CD8-positive, alpha-beta memory T cell (primary cell): Measurements from ENCODE around the gene ILRUN. TPM values are rescaled to one million over a fixed set of nuclear protein-coding genes. Genes with fewer than 3 reads are reported as not detected.
"Not testable (repeated sequence)": the region's sequence is repeated elsewhere in the genome, so short reads cannot be mapped to it uniquely, and the experiment has no call there.

Experiments used
- CTCF ChIA-PET: fragments of 350-600 bp; sonication (Branson Sonifier 250); formaldehyde crosslinking; loops from one replicate; lab custom pipeline; 2021; ENCODE audit warnings: antibody characterized with exemption; lab: Charles Lee
- POLR2A ChIA-PET: fragments of 350-600 bp; sonication (Branson Sonifier 250); formaldehyde crosslinking; loops from one replicate; lab custom pipeline; 2021; ENCODE audit warnings: antibody characterized with exemption; lab: Charles Lee
- DNase-seq, 5 donors: peaks; one replicate each; pipeline versions ENCODE4 v3.0.0 to v3.0.0-alpha.2; 2020 to 2022; ENCODE audit warnings: mixed read lengths in 1 of 5
- H3K27ac ChIP-seq: one replicate; pipeline ENCODE4 v1.7.0; 2013; ENCODE audit warnings: low read depth, mild to moderate bottlenecking, low read length, moderate library complexity
- H3K27me3 ChIP-seq: 2 replicates; pipeline ENCODE4 v1.7.0; 2013; ENCODE audit warnings: low read length, mild to moderate bottlenecking; ENCODE audit not compliant: insufficient read depth, poor library complexity, severe bottlenecking
- H3K36me3 ChIP-seq: 2 replicates; pipeline ENCODE4 v1.7.0; 2013; ENCODE audit warnings: mild to moderate bottlenecking, low read length, moderate library complexity; ENCODE audit not compliant: insufficient read depth
- H3K4me1 ChIP-seq: 2 replicates; pipeline ENCODE4 v1.7.0; 2013; ENCODE audit warnings: mild to moderate bottlenecking, low read length, moderate library complexity; ENCODE audit not compliant: insufficient read depth
- H3K4me3 ChIP-seq: 2 replicates; pipeline ENCODE4 v1.7.0; 2013; ENCODE audit warnings: mild to moderate bottlenecking, low read length
- H3K9me3 ChIP-seq: 2 replicates; pipeline ENCODE4 v1.7.0; 2013; ENCODE audit warnings: mild to moderate bottlenecking, low read length
- H3K27ac Mint-ChIP-seq, 8 donors: one replicate each; pipeline ENCODE4 v1.8.0; 2020 to 2021; ENCODE audit warnings: mixed read lengths in 8 of 8, mild to moderate bottlenecking in 6 of 8, inconsistent platforms in 3 of 8, moderate library complexity in 3 of 8
- H3K27me3 Mint-ChIP-seq, 2 donors: one replicate each; pipeline ENCODE4 v1.8.0; 2020 to 2021; ENCODE audit warnings: mixed read lengths in 2 of 2, mild to moderate bottlenecking in 1 of 2, moderate library complexity in 1 of 2
- H3K36me3 Mint-ChIP-seq, 3 donors: one replicate each; pipeline ENCODE4 v1.8.0; 2020 to 2021; ENCODE audit warnings: mixed read lengths in 3 of 3, inconsistent platforms in 1 of 3, mild to moderate bottlenecking in 1 of 3
- H3K4me1 Mint-ChIP-seq, 3 donors: one replicate each; pipeline ENCODE4 v1.8.0; 2020 to 2021; ENCODE audit warnings: mixed read lengths in 3 of 3, inconsistent platforms in 1 of 3, mild to moderate bottlenecking in 1 of 3
- H3K4me3 Mint-ChIP-seq, 7 donors: one replicate each; pipeline ENCODE4 v1.8.0; 2020 to 2021; ENCODE audit warnings: mixed read lengths in 7 of 7, mild to moderate bottlenecking in 6 of 7, moderate library complexity in 4 of 7, inconsistent platforms in 2 of 7
- H3K9me3 Mint-ChIP-seq, 5 donors: one replicate each; pipeline ENCODE4 v1.8.0; 2020 to 2022; ENCODE audit warnings: mixed read lengths in 5 of 5, mild to moderate bottlenecking in 3 of 5, moderate library complexity in 2 of 5, inconsistent platforms in 1 of 5
- polyA plus RNA-seq: library from polyadenylated mRNA; unstranded; fragments of 300-500 nt; fragmentation: Illumina TruSeq; gene quantifications from one replicate; pipeline ENCODE4 v1.2.3, GENCODE V29; 2021
- total RNA-seq, 2 experiments: library from RNA; stranded (reverse); gene quantifications; one replicate each; pipeline ENCODE4 v1.2.3, GENCODE V29; 2021

Gene ILRUN
- total and polyA plus RNA-seq, 3 experiments from 2014 or later, result 18.8 to 61.9 (median 53.3) TPM

- DNase-seq, result no peak
- Mint-ChIP-seq H3K27ac (no peak overlapping the region), H3K27me3 (no peaks in the 10 kb centered on the region), H3K4me3 (no peak overlapping the region), H3K36me3 (no peaks in the 10 kb centered on the region), H3K4me1 (no peaks in the 10 kb centered on the region), H3K9me3 (peaks cover 0 to 4% (median 0%) of the 10 kb centered on the region in 5 donors)
- H3K4me1 ChIP-seq, result no peaks in the 10 kb centered on the region
- no peaks in the 10 kb centered on the region for H3K36me3 ChIP-seq
- CTCF ChIA-PET, result interaction anchor here (0.9 kb wide), 1 partner anchor 11 kb away, joined by 3 read pairs; no protein-coding TSS in a partner anchor
- POLR2A ChIA-PET, result no interaction called here
- H3K27ac ChIP-seq, result no peak overlapping the region
- H3K27me3 ChIP-seq, result no peaks in the 10 kb centered on the region
- H3K9me3 ChIP-seq, result no peaks in the 10 kb centered on the region
- no peak overlapping the region for H3K4me3 ChIP-seq
Measured at GRCh38 chr6:34729631-34730470, 33.3 kb upstream of the ILRUN start.

GRCh38 chr6:34726055-34726454 lies 29.5 kb upstream of the ILRUN start:
- no peak overlapping the region for H3K4me3 ChIP-seq
- H3K4me1 Mint-ChIP-seq, result no peaks in the 10 kb centered on the region
- no peak for DNase-seq
- ChIA-PET CTCF (no interaction called here), POLR2A (no interaction called here)
- no peaks in the 10 kb centered on the region for H3K36me3 ChIP-seq
- H3K27ac Mint-ChIP-seq, result peak overlapping the region in 1 of 8 donors; percentile 4
- peaks cover 0 to 4% (median 0%) of the 10 kb centered on the region in 5 donors for H3K9me3 Mint-ChIP-seq
- H3K4me1 ChIP-seq, result no peaks in the 10 kb centered on the region
- H3K27me3 ChIP-seq, result no peaks in the 10 kb centered on the region
- no peaks in the 10 kb centered on the region for H3K27me3 Mint-ChIP-seq
- no peak overlapping the region for H3K27ac ChIP-seq
- no peaks in the 10 kb centered on the region for H3K9me3 ChIP-seq
- H3K4me3 Mint-ChIP-seq, result no peak overlapping the region
- no peaks in the 10 kb centered on the region for H3K36me3 Mint-ChIP-seq

- ChIA-PET CTCF (no interaction called here), POLR2A (no interaction called here)
Measured at GRCh38 chr6:34723203-34723602, 26.6 kb upstream of the ILRUN start.

GRCh38 chr6:34722451-34722850 lies 25.9 kb upstream of the ILRUN start:
- peaks cover 0 to 4% (median 0%) of the 10 kb centered on the region in 5 donors for H3K9me3 Mint-ChIP-seq
- no peaks in the 10 kb centered on the region for H3K36me3 ChIP-seq
- H3K27me3 Mint-ChIP-seq, result peaks cover 0 to 2% of the 10 kb centered on the region in 2 donors
- H3K27me3 ChIP-seq, result no peaks in the 10 kb centered on the region
- no peaks in the 10 kb centered on the region for H3K4me1 ChIP-seq
- ChIA-PET POLR2A (no interaction called here), CTCF (no interaction called here)
- H3K4me1 Mint-ChIP-seq, result no peaks in the 10 kb centered on the region
- no peak overlapping the region for H3K27ac ChIP-seq
- H3K36me3 Mint-ChIP-seq, result no peaks in the 10 kb centered on the region
- H3K9me3 ChIP-seq, result no peaks in the 10 kb centered on the region
- H3K4me3 Mint-ChIP-seq, result no peak overlapping the region
- no peak for DNase-seq
- no peak overlapping the region for H3K4me3 ChIP-seq
- H3K27ac Mint-ChIP-seq, result no peak overlapping the region

More at GRCh38 chr6:34723203-34723602, 26.6 kb upstream of the ILRUN start:
- Mint-ChIP-seq H3K27ac (no peak overlapping the region), H3K9me3 (peaks cover 0 to 4% (median 0%) of the 10 kb centered on the region in 5 donors), H3K36me3 (no peaks in the 10 kb centered on the region), H3K4me3 (no peak overlapping the region), H3K4me1 (no peaks in the 10 kb centered on the region), H3K27me3 (peaks cover 0 to 2% of the 10 kb centered on the region in 2 donors)
- H3K4me1 ChIP-seq, result no peaks in the 10 kb centered on the region
- no peak overlapping the region for H3K4me3 ChIP-seq
- no peaks in the 10 kb centered on the region for H3K27me3 ChIP-seq
- no peaks in the 10 kb centered on the region for H3K36me3 ChIP-seq
- DNase-seq, result no peak
- H3K9me3 ChIP-seq, result no peaks in the 10 kb centered on the region
- H3K27ac ChIP-seq, result no peak overlapping the region

GRCh38 chr6:34720160-34720559 lies 23.6 kb upstream of the ILRUN start:
- POLR2A ChIA-PET, H3K9me3 Mint-ChIP-seq, H3K4me3 Mint-ChIP-seq, H3K9me3 ChIP-seq, DNase-seq, H3K36me3 Mint-ChIP-seq, H3K27me3 ChIP-seq, CTCF ChIA-PET, H3K27ac ChIP-seq, H3K4me1 ChIP-seq, H3K27ac Mint-ChIP-seq, H3K4me3 ChIP-seq, H3K27me3 Mint-ChIP-seq, H3K4me1 Mint-ChIP-seq, H3K36me3 ChIP-seq: not testable (repeated sequence)

DNA sequence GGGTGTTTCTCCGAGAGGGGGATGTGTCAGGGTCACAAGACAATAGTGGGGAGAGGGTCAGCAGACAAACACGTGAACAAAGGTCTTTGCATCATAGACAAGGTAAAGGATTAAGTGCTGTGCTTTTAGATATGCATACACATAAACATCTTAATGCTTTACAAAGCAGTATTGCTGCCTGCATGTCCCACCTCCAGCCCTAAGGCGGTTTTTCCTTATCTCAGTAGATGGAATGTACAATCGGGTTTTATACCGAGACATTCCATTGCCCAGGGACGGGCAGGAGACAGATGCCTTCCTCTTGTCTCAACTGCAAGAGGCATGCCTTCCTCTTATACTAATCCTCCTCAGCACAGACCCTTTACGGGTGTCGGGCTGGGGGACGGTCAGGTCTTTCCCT lies 23.1 kb upstream of the ILRUN start:
- H3K36me3 ChIP-seq, H3K27me3 ChIP-seq, CTCF ChIA-PET: not testable (repeated sequence)

DNA sequence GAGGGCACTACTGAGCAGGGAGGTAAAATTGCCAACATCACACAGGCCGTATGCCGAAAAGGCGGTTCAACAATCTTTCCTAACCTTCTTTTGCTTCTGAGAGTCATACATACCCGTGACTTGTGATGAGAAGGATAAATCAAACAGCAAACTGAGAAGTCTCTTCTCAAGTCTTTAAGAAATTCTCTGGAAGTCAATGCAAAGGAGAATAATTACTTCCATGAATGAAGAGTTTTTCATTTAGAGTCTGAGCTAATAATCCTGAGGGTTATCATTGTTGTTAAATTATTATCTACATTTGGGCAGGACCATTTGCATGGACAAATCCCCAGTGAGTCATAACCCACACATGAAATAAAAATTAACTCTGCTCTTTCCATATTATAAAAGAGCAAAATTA lies 22.4 kb upstream of the ILRUN start:
- Histone ChIP-seq H3K4me3 (no peak overlapping the region), H3K27ac (no peak overlapping the region), H3K36me3 (no peaks in the 10 kb centered on the region), H3K27me3 (no peaks in the 10 kb centered on the region), H3K4me1 (no peaks in the 10 kb centered on the region), H3K9me3 (no peaks in the 10 kb centered on the region)
- no peak overlapping the region for H3K4me3 Mint-ChIP-seq
- H3K27me3 Mint-ChIP-seq, result peaks cover 0 to 2% of the 10 kb centered on the region in 2 donors
- no peaks in the 10 kb centered on the region for H3K36me3 Mint-ChIP-seq
- DNase-seq, result no peak
- H3K27ac Mint-ChIP-seq, result peak overlapping the region in 1 of 8 donors; percentile 83
- no peaks in the 10 kb centered on the region for H3K4me1 Mint-ChIP-seq
- ChIA-PET POLR2A (no interaction called here), CTCF (no interaction called here)
- no peaks in the 10 kb centered on the region for H3K9me3 Mint-ChIP-seq

More for the DNA sequence above, 23.1 kb upstream of the ILRUN start:
- H3K9me3 ChIP-seq, H3K27me3 Mint-ChIP-seq, H3K9me3 Mint-ChIP-seq, H3K4me1 ChIP-seq, H3K4me3 Mint-ChIP-seq, H3K27ac ChIP-seq, H3K4me1 Mint-ChIP-seq, H3K36me3 Mint-ChIP-seq, POLR2A ChIA-PET, DNase-seq, H3K4me3 ChIP-seq: not testable (repeated sequence)
- H3K27ac Mint-ChIP-seq, result peak overlapping the region in 1 of 8 donors; percentile 83

- Mint-ChIP-seq H3K4me3 (no peak overlapping the region), H3K4me1 (no peaks in the 10 kb centered on the region), H3K36me3 (no peaks in the 10 kb centered on the region), H3K27me3 (peaks cover 0 to 2% of the 10 kb centered on the region in 2 donors), H3K9me3 (no peaks in the 10 kb centered on the region), H3K27ac (no peak overlapping the region)
- Histone ChIP-seq H3K9me3 (no peaks in the 10 kb centered on the region), H3K27ac (no peak overlapping the region), H3K4me1 (no peaks in the 10 kb centered on the region), H3K4me3 (no peak overlapping the region), H3K27me3 (no peaks in the 10 kb centered on the region), H3K36me3 (no peaks in the 10 kb centered on the region)
- no peak for DNase-seq
- POLR2A ChIA-PET, result no interaction called here
- CTCF ChIA-PET, result no interaction called here
Measured at GRCh38 chr6:34717466-34717865, 20.9 kb upstream of the ILRUN start.
